AG09309 (cell line): ENCODE results near the gene AUTS2.

Experiments
- DNase-seq: peaks from one replicate; pipeline ENCODE4 v3.0.0-alpha.2; 2010; ENCODE audit warnings: low read depth
- H3K4me3 ChIP-seq: 2 replicates; pipeline ENCODE4 v1.5.1; 2011; ENCODE audit warnings: mild to moderate bottlenecking, low read depth, low read length, moderate library complexity; ENCODE audit not compliant: control insufficient read depth
- CTCF ChIP-seq: IDR thresholded peaks from 2 replicates; pipeline ENCODE4 v1.5.1; 2011; ENCODE audit warnings: mild to moderate bottlenecking, low read depth, low read length, inconsistent platforms; ENCODE audit not compliant: insufficient read depth, control insufficient read depth; ENCODE audit errors: missing control alignments

The AUTS2 gene

GRCh38 chr7:70571403-70571934, 973.2 kb downstream of the AUTS2 start:
- no peak for TF ChIP-seq CTCF
- H3K4me3 ChIP-seq = no peak overlapping the region
- peak; percentile 11 for DNase-seq

- no peak overlapping the region for H3K4me3 ChIP-seq
- TF ChIP-seq CTCF = no peak
- DNase-seq = no peak
Observed at GRCh38 chr7:70571961-70572360, 973.7 kb downstream of the AUTS2 start.

GRCh38 chr7:70572571-70572970, 974.3 kb downstream of the AUTS2 start:
- DNase-seq = no peak
- no peak for TF ChIP-seq CTCF
- no peak overlapping the region for H3K4me3 ChIP-seq

GRCh38 chr7:70573071-70573661, 974.9 kb downstream of the AUTS2 start:
- H3K4me3 ChIP-seq = no peak overlapping the region
- no peak for TF ChIP-seq CTCF
- no peak for DNase-seq

GRCh38 chr7:70573696-70574095, 975.4 kb downstream of the AUTS2 start:
- H3K4me3 ChIP-seq = no peak overlapping the region
- TF ChIP-seq CTCF = no peak
- DNase-seq = no peak

GRCh38 chr7:70574314-70574834, 976.1 kb downstream of the AUTS2 start:
- DNase-seq = no peak
- H3K4me3 ChIP-seq = no peak overlapping the region
- TF ChIP-seq CTCF = no peak
